ENCODE data around the gene ANAPC13.

DNA sequence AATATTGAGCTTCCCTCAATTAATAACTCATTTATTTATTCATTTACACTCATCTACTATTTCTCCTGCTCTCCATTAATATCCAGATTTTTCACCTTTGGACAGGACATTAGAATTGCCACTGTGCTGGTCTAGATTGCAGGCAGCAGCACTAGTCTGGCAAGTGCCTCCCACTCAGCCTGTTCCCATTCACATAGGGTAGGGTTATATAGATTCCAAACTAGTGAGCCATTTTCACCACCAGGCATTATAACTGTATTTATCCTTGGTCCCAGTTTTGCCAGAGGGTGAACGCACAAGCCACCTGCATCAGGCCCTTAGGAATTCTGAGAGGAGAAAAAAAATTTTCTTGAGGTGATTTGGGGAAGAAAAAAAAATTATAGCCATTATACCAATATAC lies 44.5 kb downstream of the ANAPC13 start:
- TF ChIP-seq CTCF (IDR thresholded peaks at IDR 0.05; ENCODE audit: poor library complexity, severe bottlenecking): no peak
- TF ChIP-seq RAD21 (conservative IDR thresholded peaks at IDR 0.05): no peak
- TF ChIP-seq POLR2AphosphoS5 (IDR thresholded peaks at IDR 0.05): no peak
- no peak for TF ChIP-seq MXI1 (conservative IDR thresholded peaks at IDR 0.05; ENCODE audit: poor library complexity, severe bottlenecking)
- no peak for TF ChIP-seq SMC3 (conservative IDR thresholded peaks at IDR 0.05; ENCODE audit: poor library complexity)
- no peak for TF ChIP-seq TAF1 (IDR thresholded peaks at IDR 0.05; ENCODE audit: low read depth)
- TF ChIP-seq EZH2 (IDR thresholded peaks at IDR 0.05; ENCODE audit: borderline replicate concordance, insufficient read depth, low read length, poor library complexity, severe bottlenecking): no peak
- no peak for TF ChIP-seq EP300 (conservative IDR thresholded peaks at IDR 0.05; ENCODE audit: poor library complexity, severe bottlenecking)
- TF ChIP-seq, protein P1, sequence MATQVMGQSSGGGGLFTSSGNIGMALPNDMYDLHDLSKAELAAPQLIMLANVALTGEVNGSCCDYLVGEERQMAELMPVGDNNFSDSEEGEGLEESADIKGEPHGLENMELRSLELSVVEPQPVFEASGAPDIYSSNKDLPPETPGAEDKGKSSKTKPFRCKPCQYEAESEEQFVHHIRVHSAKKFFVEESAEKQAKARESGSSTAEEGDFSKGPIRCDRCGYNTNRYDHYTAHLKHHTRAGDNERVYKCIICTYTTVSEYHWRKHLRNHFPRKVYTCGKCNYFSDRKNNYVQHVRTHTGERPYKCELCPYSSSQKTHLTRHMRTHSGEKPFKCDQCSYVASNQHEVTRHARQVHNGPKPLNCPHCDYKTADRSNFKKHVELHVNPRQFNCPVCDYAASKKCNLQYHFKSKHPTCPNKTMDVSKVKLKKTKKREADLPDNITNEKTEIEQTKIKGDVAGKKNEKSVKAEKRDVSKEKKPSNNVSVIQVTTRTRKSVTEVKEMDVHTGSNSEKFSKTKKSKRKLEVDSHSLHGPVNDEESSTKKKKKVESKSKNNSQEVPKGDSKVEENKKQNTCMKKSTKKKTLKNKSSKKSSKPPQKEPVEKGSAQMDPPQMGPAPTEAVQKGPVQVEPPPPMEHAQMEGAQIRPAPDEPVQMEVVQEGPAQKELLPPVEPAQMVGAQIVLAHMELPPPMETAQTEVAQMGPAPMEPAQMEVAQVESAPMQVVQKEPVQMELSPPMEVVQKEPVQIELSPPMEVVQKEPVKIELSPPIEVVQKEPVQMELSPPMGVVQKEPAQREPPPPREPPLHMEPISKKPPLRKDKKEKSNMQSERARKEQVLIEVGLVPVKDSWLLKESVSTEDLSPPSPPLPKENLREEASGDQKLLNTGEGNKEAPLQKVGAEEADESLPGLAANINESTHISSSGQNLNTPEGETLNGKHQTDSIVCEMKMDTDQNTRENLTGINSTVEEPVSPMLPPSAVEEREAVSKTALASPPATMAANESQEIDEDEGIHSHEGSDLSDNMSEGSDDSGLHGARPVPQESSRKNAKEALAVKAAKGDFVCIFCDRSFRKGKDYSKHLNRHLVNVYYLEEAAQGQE (IDR thresholded peaks at IDR 0.05; ENCODE audit: borderline replicate concordance): no peak

Measured in neural cell (in vitro differentiated cells).